Osteocyte (in vitro differentiated cells): ENCODE data around the gene CEBPE. TPM values are rescaled to one million over a fixed set of nuclear protein-coding genes. Genes with fewer than 3 reads are reported as not detected.

ENCODE experiments used
- DNase-seq: peaks from one replicate; pipeline ENCODE4 v3.0.0; 2021; ENCODE audit warnings: mixed read lengths; ENCODE audit not compliant: unreplicated experiment; ENCODE audit errors: extremely low spot score
- H3K27ac Mint-ChIP-seq: one replicate; pipeline ENCODE4 v1.8.0; 2021; ENCODE audit warnings: mild to moderate bottlenecking, mixed read lengths; ENCODE audit not compliant: unreplicated experiment
- H3K27me3 Mint-ChIP-seq: one replicate; pipeline ENCODE4 v1.8.0; 2021; ENCODE audit warnings: mixed read lengths; ENCODE audit not compliant: unreplicated experiment
- H3K36me3 Mint-ChIP-seq: one replicate; pipeline ENCODE4 v1.8.0; 2021; ENCODE audit warnings: mixed read lengths; ENCODE audit not compliant: unreplicated experiment
- H3K4me1 Mint-ChIP-seq: one replicate; pipeline ENCODE4 v1.8.0; 2021; ENCODE audit warnings: mixed read lengths; ENCODE audit not compliant: unreplicated experiment
- H3K4me3 Mint-ChIP-seq: one replicate; pipeline ENCODE4 v1.8.0; 2021; ENCODE audit warnings: mild to moderate bottlenecking, moderate library complexity, mixed read lengths; ENCODE audit not compliant: unreplicated experiment
- H3K9me3 Mint-ChIP-seq: one replicate; pipeline ENCODE4 v1.8.0; 2021; ENCODE audit warnings: mixed read lengths; ENCODE audit not compliant: unreplicated experiment
- CTCF ChIP-seq: fragments of 200-600 bp; sonication (generic); IDR thresholded peaks from 2 replicates; pipeline ENCODE4 v1.5.0; 2021; ENCODE audit warnings: antibody characterized with exemption, mild to moderate bottlenecking, moderate library complexity
- long read RNA-seq: library from polyadenylated mRNA; unstranded; transcript quantifications from one replicate; pipeline ENCODE4 v2.0.0, GENCODE V29; 2021
- total RNA-seq: library from RNA; stranded (reverse); gene quantifications from 2 replicates; pipeline ENCODE4 v1.2.1, GENCODE V29; 2021

Gene CEBPE
- not detected in 2 replicates for total RNA-seq
- long read RNA-seq, result 0 reads

- H3K27me3 Mint-ChIP-seq, result peaks cover 2% of the 10 kb centered on the region
- no peak within 1 kb of the TSS for H3K27ac Mint-ChIP-seq
- H3K4me1 Mint-ChIP-seq, result peaks cover 26% of the 10 kb centered on the region
- no peak for DNase-seq
- H3K9me3 Mint-ChIP-seq, result no peaks in the 10 kb centered on the region
- no peaks in the 10 kb centered on the region for H3K36me3 Mint-ChIP-seq
- H3K4me3 Mint-ChIP-seq, result no peak within 1 kb of the TSS
- no peak for TF ChIP-seq CTCF
Measured at GRCh38 chr14:23118506-23119362, at the start of gene CEBPE. TSS of gene CEBPE (minus strand) at chr14:23119255. CDS start at chr14:23119091, 164 bp downstream.

GRCh38 chr14:23168246-23168645 lies 49.2 kb upstream of the CEBPE start:
- no peak overlapping the region for H3K27ac Mint-ChIP-seq

GRCh38 chr14:23167116-23167847 lies 48.2 kb upstream of the CEBPE start:
- H3K4me3 Mint-ChIP-seq, result no peak overlapping the region
- H3K27ac Mint-ChIP-seq, result no peak overlapping the region

More at GRCh38 chr14:23168246-23168645, 49.2 kb upstream of the CEBPE start:
- Mint-ChIP-seq H3K36me3 (peaks cover 3% of the 10 kb centered on the region), H3K27me3 (peaks cover 47% of the 10 kb centered on the region), H3K4me1 (no peaks in the 10 kb centered on the region), H3K4me3 (no peak overlapping the region), H3K9me3 (no peaks in the 10 kb centered on the region)
- DNase-seq, result no peak
- no peak for TF ChIP-seq CTCF

GRCh38 chr14:23164949-23165348 lies 45.9 kb upstream of the CEBPE start:
- H3K9me3 Mint-ChIP-seq, result no peaks in the 10 kb centered on the region
- no peaks in the 10 kb centered on the region for H3K36me3 Mint-ChIP-seq
- H3K27me3 Mint-ChIP-seq, result peaks cover 27% of the 10 kb centered on the region
- no peak for DNase-seq
- no peak overlapping the region for H3K4me3 Mint-ChIP-seq
- peaks cover 9% of the 10 kb centered on the region for H3K4me1 Mint-ChIP-seq
- no peak overlapping the region for H3K27ac Mint-ChIP-seq
- no peak for TF ChIP-seq CTCF

More at GRCh38 chr14:23167116-23167847, 48.2 kb upstream of the CEBPE start:
- no peak for TF ChIP-seq CTCF
- H3K9me3 Mint-ChIP-seq, result no peaks in the 10 kb centered on the region
- H3K36me3 Mint-ChIP-seq, result peaks cover 3% of the 10 kb centered on the region
- H3K27me3 Mint-ChIP-seq, result peaks cover 45% of the 10 kb centered on the region
- H3K4me1 Mint-ChIP-seq, result no peaks in the 10 kb centered on the region
- no peak for DNase-seq

- Mint-ChIP-seq H3K4me3 (no peak overlapping the region), H3K27ac (no peak overlapping the region), H3K36me3 (no peaks in the 10 kb centered on the region), H3K27me3 (peaks cover 34% of the 10 kb centered on the region), H3K9me3 (no peaks in the 10 kb centered on the region), H3K4me1 (peaks cover 9% of the 10 kb centered on the region)
- DNase-seq, result no peak
- TF ChIP-seq CTCF, result no peak
Measured at GRCh38 chr14:23164250-23164649, 45.2 kb upstream of the CEBPE start.
